Measurements from ENCODE around the gene PIGL.
"Not testable (repeated sequence)": the region's sequence is repeated elsewhere in the genome, so short reads cannot be mapped to it uniquely, and the experiment has no call there.

Gene PIGL

DNA sequence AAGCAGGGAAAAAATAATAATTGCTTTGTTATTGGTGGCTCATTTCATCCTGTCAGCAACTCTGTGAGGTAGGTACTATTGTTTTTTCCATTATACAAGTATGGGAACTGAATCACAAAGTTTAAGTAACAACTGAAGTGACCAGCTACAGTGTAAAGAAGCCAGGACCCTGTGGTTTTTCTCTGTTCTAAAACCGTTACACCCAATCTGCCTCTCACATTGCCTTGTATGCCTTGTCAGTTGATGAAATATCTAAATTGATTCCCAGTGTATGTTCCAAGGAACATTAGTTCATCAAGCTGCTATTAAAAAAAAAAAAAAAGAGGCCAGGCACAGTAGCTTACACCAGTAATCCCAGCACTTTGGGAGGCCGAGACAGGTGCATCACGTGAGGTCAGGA, 5.4 kb downstream of the PIGL start:
- no peak for DNase-seq

DNA sequence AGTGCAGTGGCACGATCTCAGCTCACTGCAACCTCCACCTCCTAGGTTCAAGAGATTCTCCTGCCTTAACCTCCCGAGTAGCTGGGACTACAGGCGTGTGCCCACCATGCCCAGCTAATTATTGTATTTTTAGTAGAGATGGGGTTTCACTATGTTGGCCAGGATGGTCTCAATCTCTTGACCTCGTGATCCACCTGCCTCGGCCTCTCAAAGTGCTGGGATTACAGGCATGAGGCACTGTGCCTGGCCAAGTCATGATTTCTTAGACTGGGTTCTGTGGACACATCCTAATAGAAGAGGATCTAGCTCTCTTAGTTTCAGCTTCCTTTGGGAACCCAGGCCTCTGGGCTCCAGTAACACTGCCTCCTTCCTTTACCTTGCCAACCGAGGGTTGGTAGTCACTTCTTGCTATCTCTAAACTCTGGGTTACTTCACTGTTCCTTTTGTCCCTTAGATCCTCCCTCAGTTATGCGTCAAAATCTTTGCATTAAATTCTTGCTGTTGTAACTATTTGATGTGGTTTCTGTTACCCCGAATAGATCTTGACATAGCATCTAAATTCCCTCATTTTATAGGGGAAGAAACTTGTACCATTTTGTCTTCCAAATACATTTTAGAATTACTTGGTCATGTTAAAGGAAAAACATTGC, 13.0 kb downstream of the PIGL start:
- DNase-seq: not testable (repeated sequence)

GRCh38 chr17:16232391-16232790, 15.4 kb downstream of the PIGL start:
- no peak for DNase-seq

GRCh38 chr17:16239931-16240330, 22.9 kb downstream of the PIGL start:
- DNase-seq: no peak

- DNase-seq: no peak
These were observed 24.9 kb downstream of the PIGL start for GRCh38 chr17:16241906-16242399.

DNA sequence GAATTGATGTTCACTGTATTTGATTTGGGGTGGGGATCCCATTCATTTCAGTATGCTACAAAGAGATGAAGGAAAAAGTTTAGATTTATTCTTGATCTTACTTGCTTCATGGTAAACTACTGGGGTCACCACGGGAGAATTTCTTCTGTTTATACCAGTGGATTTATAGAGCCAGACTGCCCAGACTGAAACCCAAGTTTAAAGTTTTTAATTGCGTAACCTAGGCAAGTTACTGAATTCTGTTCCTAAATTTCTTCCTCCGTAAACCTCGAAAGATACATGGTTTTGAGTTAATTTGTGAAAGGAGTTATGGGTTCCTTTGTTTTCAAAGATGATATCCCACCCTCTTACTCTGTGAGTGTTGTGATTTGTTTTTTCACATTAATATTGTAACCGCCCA, 26.4 kb downstream of the PIGL start:
- DNase-seq: no peak

DNA sequence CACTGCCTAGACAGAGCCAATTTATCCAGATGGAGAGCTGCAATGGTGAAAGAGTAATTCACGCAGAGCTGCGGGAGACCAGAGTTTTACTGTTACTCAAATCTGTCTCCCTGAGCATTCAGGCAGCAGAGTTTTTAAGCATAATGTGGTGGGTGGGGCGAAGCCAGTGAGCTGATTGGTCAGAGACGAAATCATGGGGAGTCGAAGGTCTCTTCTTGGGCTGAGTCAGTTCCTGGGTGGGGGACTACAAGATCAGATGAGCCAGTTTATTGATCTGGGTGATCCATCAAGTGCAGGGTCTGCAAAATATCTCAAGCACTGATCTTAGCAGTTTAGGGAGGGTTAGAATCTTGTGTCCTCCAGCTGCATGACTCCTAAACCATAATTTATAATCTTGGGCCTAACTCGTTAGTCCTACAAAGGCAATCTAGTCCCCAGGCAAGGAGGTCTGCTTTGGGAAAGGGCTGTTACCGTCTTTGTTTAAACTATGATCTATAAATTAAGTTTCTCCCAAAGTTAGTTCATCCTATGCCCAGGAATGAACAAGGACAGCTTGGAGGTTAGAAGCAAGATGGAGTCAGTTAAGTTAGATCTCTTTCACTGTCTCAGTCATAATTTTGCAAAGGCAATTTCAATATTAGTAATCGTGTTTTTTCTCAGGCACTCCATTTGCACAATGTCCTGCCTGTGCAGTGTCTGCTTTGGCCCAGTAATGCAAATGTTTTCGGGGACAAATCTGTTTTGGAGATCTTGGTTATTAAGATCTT, 27.0 kb downstream of the PIGL start:
- DNase-seq: no peak

DNA sequence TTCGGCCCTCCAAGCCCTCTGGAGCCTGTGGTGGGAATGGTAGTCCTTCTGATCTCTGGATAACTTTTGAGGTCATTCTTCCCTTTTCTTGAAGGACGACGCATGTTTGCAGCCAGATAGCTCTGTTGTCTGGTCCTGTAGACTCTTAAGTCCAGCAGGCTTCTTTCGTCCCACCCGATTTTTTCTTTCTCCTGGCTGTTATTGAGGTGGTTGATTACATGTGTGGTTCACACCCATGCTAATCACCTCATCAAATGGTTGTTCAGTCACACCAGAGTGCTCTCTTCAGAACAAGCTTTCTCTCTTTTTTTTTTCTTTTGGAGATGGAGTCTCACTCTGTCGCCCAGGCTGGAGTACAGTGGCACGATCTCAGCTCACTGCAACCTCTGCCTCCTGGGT, 30.6 kb downstream of the PIGL start:
- no peak for DNase-seq

DNA sequence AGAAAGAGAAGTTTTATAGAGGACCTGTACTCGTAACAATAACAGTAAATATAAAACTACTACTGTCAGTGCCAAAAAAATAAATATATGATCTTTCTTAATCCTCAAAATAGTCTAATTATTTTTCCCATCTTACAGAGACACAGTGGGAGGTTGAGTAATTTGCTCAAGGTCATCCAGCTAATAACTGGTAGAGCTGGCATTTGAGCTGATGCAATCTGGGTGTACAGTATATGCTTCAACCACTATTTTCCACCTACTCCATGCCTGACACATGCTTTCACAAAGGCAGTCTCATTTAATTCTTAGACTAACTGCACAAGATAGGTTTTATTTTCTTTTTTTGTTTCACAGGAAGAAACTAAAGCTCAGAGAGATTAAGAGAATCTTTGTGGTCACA, 33.6 kb downstream of the PIGL start:
- DNase-seq: no peak

DNA sequence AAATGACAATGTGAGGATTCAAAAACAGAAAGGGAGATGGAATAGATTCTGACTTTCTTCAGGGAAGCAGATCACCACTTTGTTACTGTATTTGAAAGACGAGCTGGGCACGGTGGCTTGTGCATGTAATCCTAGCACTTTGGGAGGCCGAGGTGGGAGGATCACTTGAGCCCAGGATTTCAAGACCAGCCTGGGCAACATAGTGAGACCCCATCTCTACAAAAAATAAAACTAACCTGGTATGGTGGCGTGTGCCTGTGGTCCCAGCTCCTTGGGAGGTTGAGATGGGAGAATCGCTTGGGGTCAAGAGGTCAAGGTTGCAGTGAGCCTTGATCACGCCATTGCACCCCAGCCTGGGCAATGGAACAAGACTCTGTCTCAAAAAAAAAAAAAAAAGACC, 34.0 kb downstream of the PIGL start:
- DNase-seq: no peak

DNA sequence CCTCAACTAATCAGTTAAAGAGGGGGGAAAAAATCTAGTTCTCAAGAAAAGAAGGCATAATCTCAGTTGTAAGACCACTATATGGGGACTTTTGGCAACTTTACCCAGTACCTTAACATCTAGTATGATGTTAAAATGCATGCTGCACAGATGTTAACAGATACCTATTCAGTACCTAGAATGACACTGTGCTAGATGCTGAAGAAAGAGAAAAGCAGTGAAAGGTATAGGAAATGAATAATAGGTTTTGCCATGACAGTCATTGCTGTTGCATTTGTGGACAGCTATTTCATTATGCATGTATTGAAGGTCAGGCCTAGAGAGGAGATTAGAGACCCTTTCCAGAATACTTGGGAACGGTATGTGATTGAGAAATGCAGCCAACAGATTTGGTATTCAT, 34.5 kb downstream of the PIGL start:
- no peak for DNase-seq

DNA sequence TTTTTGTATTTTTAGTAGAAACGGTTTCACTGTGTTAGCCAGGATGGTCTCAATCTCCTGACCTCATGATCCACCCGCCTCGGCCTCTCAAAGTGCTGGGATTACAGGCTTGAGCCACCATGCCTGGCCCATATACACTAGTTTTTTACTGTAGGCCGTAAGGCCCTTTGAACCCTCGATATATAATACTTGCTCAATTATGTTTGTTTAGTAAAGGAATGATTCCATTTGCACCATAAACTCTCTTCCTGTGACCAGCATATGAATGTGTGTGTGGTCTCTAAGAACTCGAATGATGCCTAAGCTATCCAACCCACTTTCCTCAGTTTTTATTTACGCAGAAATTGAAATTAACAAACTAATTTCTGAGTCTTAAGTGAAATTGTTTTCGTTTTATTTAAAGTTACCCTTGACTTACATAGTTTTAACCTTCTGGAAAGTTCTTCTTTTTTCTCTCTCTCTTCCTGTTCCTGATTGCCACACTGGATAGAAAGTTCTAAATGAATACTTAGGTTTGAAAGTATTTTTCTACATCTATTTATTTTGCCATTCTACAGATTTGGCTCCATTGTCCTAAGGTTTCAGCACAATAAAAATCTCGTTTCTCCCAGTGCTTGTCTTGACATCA, 37.9 kb downstream of the PIGL start:
- no peak for DNase-seq

DNA sequence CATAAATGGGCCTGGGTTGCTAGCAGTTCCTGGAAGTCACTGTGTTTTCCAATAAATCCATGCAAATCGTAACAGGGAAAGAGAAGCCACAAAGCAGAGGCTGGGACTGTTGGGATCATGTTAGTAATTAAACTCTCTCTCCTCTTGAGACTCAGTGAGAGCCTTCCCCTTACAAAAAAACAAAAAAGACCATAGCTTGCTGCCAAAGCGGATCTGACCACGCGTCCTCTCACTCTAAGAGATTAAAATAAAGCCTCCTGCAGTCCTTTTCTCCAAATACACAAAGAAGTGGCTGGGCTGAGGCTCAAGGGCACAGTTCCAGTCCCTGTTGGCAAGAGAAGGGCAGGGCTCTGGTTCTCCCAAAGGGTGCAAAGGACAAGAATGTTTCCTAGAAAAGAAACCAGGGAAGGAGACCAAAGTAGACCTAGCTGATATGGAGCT, 38.5 kb downstream of the PIGL start:
- DNase-seq: no peak

- no peak for DNase-seq
These were observed 41.9 kb downstream of the PIGL start for GRCh38 chr17:16258901-16259300.

GRCh38 chr17:16259926-16260325, 42.9 kb downstream of the PIGL start:
- no peak for DNase-seq

DNA sequence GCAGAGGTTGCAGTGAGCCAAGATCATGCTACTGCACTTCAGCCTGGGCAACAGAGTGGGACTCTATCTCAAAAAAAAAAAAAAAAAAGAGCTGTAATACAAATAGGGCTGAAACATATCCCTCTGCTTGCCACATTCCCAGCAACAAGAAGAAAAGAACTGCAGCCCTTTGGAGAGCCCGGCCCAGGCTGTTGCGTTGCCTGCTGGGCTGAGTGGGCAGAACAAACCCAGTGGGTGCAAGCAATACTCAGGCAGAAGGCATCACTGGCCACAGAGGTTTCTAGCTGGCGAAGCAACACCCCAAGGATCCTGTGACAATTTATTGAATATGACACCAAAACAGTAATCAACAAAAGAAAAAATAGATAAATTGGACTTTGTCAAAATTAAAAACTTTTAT, 44.0 kb downstream of the PIGL start:
- DNase-seq: no peak

DNA sequence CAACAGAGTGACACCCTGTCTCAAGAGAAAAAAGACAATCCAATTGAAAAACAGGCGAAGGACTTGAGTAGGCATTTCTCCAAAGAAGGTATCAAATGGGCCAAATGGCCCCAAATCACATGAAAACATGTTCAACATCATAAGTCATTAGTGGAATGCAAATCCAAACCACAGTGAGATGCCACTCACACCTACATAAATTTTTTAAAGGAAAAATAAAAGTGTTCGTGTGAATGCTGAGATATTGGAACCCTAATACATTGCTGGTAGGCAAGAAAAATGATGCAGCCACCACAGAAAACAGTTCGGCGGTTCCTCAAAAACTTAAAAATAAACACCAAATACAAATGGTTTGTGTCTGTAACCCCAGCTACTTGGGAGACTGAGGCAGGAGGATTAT, 45.2 kb downstream of the PIGL start:
- DNase-seq: no peak

- DNase-seq: no peak
These were observed 50.2 kb downstream of the PIGL start for GRCh38 chr17:16267174-16267573.

- DNase-seq: no peak
These were observed 52.6 kb downstream of the PIGL start for GRCh38 chr17:16269658-16270057.

DNA sequence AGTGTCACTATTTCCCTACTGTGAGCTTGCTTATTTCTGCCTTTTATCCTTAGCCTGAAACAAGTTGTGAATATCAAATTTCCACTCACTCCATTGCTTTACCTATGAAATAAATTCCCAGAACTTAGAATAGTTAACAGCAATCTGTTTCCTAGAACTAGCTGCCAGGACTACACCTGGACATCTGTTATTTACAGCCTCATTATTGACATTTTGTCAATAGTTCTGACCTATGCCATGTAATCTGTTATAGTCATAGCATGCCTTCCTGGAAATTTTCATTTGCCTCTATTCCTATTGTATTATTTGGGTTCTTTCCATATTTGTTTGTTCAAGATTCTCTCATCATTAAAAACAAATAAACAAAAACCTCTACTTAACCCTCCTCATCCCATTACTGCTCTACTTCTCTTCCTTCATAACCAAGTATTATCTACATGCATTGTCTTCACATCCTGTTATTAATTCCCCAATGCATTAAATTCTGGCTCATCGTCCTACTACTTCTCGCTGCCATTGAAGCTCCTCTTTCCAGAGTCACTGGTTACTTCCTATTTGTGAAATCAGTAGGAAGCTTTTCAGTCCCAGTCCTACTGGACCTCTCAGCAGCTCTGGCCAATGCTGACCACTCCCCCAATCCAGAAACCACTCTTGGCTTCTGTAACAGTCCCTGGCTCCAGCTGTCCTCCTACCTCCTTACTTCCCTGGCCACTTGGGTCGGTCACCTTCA, 55.3 kb downstream of the PIGL start:
- no peak for DNase-seq

DNA sequence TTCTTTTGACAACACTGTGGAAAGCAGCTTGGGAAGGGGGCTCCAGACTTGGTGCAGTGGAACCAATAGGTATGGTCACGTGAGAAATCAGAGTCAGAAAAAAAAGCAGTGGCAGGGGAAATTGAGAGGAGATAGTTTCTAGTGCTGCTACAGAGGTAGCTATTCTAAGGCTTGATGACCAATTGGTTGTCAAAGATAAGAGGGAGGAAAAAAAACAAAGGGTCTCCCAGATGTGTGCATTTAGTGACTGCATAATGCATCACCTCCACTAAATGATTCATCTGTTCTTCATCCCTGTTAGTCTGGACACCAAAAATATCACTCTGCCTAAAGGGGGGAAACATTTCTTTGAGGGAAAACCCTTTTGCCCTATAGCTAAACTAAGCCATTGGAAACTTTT, 56.5 kb downstream of the PIGL start:
- no peak for DNase-seq

DNA sequence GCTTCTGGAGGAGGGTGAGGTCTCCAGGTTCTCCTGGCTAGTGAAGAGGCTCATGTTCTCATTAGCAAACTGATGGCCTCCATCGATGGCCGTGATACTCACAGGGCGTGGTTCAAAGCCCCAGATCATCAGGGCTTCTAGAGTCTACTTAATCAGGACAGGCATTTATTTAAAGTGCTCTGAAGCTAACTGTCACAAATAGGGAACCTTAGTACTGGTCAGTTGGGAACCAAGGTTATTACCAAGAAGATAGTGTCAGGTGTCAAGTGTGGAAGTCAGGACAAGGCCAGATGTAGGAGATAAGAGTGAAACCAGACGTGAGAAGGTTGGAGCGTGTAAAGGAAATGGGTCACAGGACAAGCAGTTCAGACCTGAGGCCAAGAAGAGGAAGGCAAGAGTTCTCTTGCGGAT, 56.9 kb downstream of the PIGL start:
- no peak for DNase-seq

- DNase-seq: no peak
These were observed 58.0 kb downstream of the PIGL start for GRCh38 chr17:16275024-16275423.

All from CD4-positive, alpha-beta T cell treated with Interleukin-1 beta for 1 hour (primary cell).